ENCODE results near the gene AZU1.

- no peak for TF ChIP-seq CTCF (IDR thresholded peaks at IDR 0.05; ENCODE audit: borderline replicate concordance, extremely low read depth, low read length, poor library complexity, severe bottlenecking)
- TF ChIP-seq EZH2 (IDR thresholded peaks at IDR 0.05; ENCODE audit: borderline replicate concordance, low read depth, low read length, severe bottlenecking), result no peak
These were observed 46.7 kb upstream of the AZU1 start for GRCh38 chr19:780935-781334.

Data from DND-41 (cell line).